Measurements from ENCODE around the gene DCST2. TPM values are rescaled to one million over a fixed set of nuclear protein-coding genes. Genes with fewer than 3 reads are reported as not detected.

Gene DCST2
- polyA plus RNA-seq (ENCODE audit: insufficient read length in 3 of 3), result 1 to 10 TPM in 2 of 3 donors, under 1 TPM in 1; 0.85 to 1.3 (median 1.3) TPM

DNA sequence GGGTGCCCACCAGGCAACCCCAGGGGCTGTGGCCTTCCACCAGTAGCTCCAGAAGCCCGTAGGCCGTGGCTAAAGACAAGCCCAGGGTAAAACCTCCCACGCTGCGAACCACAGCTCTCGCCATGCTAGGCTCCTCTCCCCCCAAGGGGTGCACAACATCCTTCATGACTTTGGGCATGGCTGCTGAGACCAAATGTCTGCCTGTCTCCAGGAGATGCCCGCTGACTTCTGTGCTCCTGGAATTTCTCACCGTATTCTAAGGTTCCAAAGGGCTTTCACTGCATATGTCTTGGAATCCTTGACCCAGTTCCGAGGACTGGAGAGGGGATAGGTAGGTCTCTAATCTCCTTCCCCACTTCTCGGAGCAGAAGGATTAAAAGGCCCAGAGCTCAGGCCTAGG, at the start of gene DCST2, which contains the start of gene DCST1:
DCST2 (minus strand) TSS at position 258 of the 400 bp plus-strand sequence; CDS start at position 178, 80 bp downstream.
DCST1 (plus strand) TSS at position 301 of the 400 bp plus-strand sequence. CDS start 213 bp downstream, outside the sequence.
- no peak for DNase-seq (ENCODE audit: low read depth in 3 of 3, low spot score in 2 of 3)

GRCh38 chr1:155083052-155083541, 49.5 kb upstream of the DCST2 start:
- DNase-seq (ENCODE audit: low read depth in 3 of 3, low spot score in 2 of 3), result no peak

DNA sequence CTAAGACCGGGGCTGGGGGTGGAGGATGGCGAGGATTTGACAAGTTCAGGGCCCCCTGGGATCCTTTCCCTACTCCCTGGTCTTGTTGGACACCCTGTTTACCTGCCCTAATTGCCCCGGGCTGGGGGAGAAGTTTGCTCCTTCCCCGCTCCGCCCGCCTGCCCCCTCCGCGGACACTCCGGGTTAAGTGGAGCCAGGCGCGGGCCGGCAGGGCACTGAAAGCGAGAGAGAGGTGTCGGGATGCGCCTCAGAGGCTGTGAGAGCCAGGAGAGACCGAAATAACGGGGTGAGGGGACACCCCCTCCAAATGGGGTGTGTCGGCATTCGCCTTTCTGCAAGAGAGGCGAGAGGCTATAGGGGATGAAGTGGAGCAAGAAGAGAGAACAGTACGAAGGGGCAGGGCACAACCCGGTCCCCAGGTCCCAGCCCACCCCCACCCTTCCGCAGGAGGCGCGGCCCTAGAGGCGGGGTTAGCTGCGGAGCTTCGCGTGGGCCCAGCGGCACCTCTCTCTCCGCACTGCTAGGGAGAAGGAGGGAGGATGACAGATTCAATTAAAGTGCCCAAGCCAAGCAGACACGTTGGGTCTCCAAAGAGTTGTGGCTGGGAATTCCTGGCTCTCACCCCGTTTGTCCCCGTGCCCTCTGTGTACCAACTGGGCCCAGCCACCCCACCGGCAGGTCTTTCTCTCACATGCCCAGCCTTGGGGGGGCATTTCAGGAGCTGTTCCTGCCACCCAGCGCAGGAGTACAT, 48.9 kb upstream of the DCST2 start:
- no peak for DNase-seq (ENCODE audit: low read depth in 3 of 3, low spot score in 2 of 3)

- no peak for DNase-seq (ENCODE audit: low read depth in 3 of 3, low spot score in 2 of 3)
Measured at GRCh38 chr1:155081472-155082300, 48.1 kb upstream of the DCST2 start.

DNA sequence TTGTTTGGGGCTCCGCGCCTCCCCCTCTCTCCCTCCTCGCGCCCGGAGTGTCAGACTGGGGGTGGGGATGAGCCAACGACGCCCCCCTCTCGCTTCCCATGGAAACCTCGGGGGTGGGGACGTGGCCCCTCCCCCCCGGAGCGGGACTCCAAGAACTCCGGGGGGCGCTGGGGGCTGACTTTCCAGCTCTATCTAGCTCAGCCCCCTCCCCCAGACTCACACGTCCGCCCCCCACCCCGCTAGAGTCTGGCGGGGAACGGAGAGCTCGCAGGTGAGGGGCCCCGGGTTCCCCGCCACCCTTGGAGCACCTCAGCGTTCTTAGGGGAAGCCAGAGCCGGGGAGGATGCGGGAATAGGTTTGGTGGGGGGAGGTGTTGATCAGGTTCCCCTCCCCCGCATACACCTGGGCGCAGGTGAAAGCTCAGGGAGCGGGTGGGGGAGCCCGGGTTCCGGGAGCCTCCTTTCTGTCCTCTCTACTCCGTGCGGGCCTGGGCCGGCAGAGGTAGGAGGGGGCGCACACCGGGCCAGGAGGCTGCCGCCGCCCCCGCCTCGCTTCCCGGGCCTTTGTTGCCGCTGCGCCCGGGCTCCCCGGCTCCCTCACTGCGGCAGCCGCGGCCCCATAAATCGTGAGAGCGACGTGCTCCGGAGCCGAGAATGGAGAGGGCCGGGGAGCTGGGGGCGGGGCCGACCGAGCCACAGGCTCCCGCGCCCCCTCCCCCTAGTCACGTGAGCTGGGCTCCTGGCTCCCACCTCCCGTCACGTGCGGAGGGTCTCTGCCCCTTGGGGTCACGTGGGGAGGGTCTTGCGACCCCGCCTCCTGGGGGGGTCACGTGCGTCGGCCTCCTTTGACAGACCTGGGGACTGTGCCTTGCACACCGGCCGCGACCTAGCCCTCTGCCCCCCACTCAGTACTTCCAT, 47.0 kb upstream of the DCST2 start:
- no peak for DNase-seq (ENCODE audit: low read depth in 3 of 3, low spot score in 2 of 3)

DNA sequence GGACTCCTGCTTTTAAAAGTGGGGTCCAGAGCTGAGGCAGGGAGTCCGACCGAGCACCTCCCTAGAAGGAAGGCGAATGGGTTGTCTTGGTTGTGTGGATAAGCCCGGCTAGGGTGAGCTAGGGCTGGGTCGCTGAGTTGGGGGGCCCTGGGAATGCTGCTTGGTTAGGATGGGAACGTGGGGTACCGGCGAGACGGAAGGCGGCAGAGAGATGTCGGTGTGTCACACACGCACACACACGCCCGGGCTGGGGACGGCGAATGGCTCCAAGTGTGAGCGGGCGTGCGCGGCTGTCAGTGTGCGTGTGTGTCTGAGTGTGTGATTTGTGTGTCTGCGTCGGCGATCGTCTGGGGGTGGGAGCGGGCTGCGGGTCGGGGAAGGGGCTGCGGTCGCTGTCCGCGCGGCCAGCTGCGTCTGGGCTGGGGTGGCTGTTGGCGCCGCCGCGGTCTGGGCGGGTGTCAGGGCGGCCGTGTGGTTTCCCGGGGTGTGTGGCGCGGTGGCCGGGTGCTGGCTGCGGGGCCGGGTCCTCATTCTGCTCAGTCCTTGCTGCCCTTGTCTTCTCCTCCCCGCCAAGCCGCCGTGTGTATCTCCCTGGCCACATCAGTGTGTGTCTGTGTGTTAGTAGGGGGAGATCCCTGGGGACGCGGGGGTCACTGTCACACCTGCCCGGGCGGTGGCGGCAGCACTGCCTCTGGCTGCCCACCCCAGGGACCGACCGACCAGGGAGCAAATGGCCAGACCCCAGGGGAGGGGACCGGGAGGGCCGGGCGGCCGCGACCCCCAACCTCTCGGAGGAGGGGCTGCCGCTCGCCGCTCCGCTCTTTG, 46.1 kb upstream of the DCST2 start:
- no peak for DNase-seq (ENCODE audit: low read depth in 3 of 3, low spot score in 2 of 3)

DNA sequence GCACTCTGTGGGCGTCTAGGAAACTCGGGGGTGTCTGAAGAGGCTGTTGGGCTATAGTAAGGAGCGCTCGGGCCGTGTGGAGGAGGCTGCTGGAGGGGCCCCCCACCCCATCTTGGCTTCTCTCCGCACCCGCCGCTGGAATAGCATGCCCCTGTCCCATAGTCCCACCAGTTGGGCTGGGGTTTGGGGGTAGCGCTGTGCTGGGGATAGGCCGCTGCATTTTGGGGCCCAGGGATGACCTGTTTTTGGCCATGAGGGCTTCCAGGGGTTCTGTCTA, 45.6 kb upstream of the DCST2 start:
- no peak for DNase-seq (ENCODE audit: low read depth in 3 of 3, low spot score in 2 of 3)

GRCh38 chr1:155078469-155079209, 45.1 kb upstream of the DCST2 start, which contains the start of gene EFNA3:
EFNA3 (plus strand) TSS chr1:155078837; CDS start chr1:155078942, 105 bp downstream.
- no peak for DNase-seq (ENCODE audit: low read depth in 3 of 3, low spot score in 2 of 3)

DNA sequence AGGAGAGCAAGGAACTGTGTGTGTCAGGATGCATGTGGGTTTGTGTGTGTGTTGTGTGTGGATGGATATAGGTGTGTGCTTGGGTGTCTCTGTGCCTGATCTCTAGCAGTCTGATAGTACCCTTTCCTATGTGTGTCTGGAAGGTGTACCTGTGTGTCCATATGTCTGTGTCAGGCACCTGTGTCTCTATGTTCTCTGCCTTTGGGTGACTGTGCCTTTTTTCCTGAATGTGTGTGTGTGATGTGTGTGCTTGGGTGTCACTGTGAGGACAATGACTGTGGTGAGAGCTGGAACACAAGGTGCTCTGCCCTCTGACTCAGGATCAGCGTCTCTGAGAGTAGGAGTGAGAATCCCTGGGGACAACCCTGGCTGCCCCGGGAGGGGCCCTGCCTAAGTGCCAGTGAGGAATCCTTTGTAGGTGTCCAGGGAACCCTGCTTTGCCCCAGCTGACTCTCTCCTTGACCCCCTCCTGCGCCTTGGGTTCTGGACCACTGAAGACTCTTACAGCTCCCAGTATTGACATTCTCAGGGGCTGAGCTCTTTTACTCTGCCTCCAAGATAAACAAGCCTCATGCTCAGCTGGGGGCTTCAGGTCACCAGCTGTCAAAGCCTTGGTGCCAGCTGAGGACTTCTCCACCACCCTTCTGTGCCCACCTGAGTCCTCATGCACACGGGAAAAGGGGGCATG, 44.3 kb upstream of the DCST2 start:
- no peak for DNase-seq (ENCODE audit: low read depth in 3 of 3, low spot score in 2 of 3)

- no peak for DNase-seq (ENCODE audit: low read depth in 3 of 3, low spot score in 2 of 3)
Measured at GRCh38 chr1:155077346-155077745, 43.8 kb upstream of the DCST2 start.

DNA sequence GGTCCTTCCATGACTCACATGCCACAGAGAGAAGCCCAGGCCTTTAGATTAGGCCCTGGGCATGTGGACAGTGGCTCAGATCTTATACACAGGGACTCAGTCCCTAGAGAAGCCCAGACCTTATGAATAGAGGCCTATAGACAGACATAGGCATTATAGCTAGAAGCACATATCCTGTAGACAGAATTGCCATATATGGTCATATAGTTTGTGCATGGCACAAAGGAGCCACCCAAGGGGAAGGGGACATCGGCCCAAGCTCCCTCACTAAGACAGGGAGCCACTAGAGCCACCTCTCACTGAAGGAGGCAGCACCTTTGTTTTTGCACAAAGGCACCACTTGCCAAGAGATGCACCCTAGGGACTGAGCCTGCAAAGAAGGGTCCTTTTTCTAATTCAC, 42.8 kb upstream of the DCST2 start:
- no peak for DNase-seq (ENCODE audit: low read depth in 3 of 3, low spot score in 2 of 3)

- DNase-seq (ENCODE audit: low read depth in 3 of 3, low spot score in 2 of 3), result no peak
Measured at GRCh38 chr1:155075535-155075934, 42.0 kb upstream of the DCST2 start.

GRCh38 chr1:155073377-155074242, 40.0 kb upstream of the DCST2 start:
- DNase-seq (ENCODE audit: low read depth in 3 of 3, low spot score in 2 of 3), result no peak

DNA sequence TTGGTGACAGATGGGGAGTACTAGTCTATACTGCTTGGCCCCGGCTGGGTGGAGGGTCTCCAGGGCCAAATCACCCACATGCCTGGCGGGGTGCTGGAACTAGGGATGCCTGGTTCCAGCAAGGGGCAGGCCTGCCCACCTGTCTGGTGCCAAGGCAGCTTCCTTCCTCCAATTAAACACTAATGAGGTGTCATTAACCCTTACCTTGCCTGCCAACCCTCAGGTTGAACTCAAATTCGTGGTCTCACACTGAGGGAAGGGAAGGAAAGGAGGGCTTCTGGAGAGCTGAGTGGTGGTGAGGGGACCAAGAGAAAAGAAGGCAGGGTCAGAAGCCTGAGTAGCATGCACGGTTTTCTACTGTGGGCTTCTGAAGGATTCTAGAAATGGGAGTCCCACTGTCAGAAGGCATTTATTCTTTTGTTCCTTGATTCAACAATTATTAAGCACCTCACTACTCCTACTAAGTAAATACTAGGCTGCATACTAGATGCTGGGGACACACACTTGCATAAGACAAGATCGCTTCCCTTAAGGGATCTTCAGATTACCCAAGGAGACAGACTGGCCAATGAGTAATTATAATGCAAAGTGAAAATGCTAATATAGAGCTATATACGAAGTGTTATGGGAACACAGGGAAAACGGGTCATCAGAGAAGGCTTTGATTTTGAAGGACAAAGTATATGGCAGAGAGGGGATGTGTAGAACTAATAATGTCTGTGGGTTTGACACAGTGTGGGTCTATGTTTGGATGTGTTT, 39.1 kb upstream of the DCST2 start:
- no peak for DNase-seq (ENCODE audit: low read depth in 3 of 3, low spot score in 2 of 3)

DNA sequence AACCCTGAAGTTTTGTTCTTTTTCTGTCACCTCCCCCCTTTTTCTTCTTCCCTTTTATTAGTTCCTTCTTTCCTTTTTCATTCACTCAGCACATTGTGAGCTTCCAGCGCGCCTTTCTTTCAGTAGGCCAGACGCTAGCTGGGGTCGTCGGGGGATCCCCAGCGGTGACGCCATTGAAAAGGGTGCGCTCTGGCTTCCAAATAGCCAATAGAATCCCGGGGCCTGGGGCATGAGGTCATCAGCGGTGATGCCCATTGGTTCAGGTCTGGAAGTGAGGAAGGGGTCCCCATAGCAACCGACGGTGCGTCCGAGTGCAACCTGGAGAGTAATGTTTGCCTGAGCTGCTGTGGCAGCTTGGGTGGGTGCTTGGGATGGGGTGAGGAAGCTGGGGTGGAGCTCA, 38.1 kb upstream of the DCST2 start:
- no peak for DNase-seq (ENCODE audit: low read depth in 3 of 3, low spot score in 2 of 3)

GRCh38 chr1:155070721-155071569, 37.4 kb upstream of the DCST2 start:
- DNase-seq (ENCODE audit: low read depth in 3 of 3, low spot score in 2 of 3), result no peak
